Esophagus mucosa (tissue), 1 donor: ENCODE data around the gene KAT6B. TPM values are rescaled to one million over a fixed set of nuclear protein-coding genes. Genes with fewer than 3 reads are reported as not detected.
"Not testable (repeated sequence)": the region's sequence is repeated elsewhere in the genome, so short reads cannot be mapped to it uniquely, and the experiment has no call there.

Experiments
- ATAC-seq: fragments of 200-7000 bp; cut with Tn5 transposase; one replicate; pipeline ENCODE4 v1.9.1; 2020
- total RNA-seq: library from RNA; stranded (reverse); gene quantifications from one replicate; pipeline ENCODE4 v1.2.4, GENCODE V29; 2023
- donor health status: DM: yes; HTN: yes; CAD: no.

The KAT6B gene
- total RNA-seq, 1 donor from 2014 or later = 17.3 TPM

DNA sequence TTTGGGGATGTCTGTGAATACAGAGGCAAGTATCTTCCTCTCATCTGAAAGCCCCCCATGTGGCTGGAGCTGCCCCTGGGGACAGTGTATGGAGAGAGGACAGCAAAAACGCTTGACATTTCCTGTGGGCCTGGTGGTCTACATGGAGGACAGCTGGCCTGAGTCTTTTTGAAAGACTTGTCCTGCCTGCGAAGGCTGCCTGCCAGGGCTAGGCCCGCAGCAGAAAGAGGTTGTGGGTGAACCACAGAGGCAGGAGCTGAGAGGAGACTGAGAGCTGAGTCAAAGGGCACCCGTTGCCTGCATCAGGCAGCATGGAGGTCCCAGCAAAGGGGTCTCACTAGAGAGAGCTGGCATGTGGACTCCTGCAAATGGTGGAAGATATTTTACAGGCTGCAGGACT, 66.4 kb downstream of the KAT6B start:
- ATAC-seq = no peak

DNA sequence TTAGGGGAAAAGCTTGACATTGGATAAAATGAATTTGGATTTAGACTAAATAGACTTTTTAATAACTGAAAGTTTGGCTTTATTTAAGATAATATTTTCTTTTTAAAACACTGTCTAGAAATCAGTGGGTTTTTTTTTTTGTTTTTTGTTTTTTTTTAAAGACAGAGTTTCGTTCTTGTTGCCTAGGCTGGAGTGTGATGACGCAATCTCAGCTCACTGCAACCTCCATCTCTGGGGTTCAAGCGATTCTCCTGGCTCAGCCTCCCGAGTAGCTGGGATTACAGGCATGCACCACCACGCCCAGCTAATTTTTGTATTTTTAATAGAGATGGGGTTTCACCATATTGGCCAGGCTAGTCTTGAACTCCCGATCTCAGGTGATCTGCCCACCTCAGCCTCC, 66.9 kb downstream of the KAT6B start:
- not testable (repeated sequence) for ATAC-seq

DNA sequence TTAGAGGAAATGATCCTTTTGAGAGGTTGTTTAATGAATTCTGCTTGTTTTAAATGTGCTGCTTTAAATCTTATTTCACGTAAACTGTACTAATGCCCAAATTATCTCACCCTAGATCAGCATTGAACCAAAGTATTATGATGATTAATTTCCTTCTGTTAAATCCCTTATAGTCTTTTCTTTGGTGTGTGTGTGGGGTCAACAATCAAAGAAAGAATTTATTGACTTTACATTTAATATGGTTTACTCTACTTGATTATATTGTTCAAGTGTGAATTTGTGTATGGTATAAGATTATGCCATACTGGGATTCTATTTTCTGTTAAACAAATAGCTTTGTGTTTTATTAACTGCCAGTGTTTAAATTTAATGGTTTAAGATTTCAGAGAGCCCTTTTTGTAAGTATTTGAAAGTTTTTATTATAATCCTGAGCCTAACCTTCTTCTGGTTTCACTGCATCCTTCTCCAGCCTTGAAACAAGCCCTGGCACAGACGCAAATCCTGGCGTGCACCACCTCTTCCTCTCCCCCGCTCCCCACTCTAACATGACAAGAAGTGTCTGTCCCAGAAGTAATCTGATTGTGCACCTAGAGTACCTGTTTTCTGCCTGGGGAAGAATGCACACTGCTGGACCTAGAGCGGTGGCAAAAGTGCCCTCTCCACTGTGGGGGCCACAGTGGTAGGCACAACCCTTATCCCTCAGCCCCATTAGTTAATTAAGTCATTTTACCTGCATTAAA, 70.6 kb downstream of the KAT6B start:
- no peak for ATAC-seq

DNA sequence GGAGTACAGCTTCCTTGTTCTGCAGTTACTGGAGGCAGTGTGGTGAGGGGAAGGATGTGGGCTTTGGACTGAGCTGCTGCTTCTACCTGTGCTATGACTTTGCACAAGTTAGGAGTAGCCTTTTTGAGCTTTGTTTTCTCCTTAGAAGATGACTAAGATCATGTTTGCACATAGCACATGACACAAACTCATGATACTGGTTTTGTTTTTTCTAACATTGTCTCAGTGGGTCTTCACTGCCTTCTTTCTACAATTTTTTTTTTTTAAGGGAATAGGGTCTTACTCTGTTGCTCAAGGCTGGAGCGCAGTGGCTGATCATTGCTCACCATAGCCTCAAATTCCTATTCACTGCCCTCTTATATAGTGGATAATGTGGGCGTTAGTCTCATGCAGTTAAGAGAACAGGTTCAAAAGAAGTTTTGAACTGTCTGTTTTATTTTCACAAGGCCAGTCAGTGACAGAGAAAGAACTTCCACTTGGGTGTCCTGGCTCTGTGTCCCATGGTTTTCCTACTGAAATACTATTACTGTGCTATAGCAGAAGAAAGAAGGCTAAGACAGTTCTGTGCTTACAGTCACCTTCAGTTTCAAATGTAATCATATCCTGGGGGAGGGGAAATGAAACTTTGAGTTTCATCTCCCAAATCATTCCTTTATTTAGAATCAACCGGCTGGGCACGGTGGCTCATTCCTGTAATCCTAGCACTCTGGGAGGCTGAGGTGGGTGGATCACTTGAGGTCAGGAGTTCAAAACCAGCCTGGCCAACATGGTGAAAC, 72.0 kb downstream of the KAT6B start:
- ATAC-seq = peak; percentile 91

DNA sequence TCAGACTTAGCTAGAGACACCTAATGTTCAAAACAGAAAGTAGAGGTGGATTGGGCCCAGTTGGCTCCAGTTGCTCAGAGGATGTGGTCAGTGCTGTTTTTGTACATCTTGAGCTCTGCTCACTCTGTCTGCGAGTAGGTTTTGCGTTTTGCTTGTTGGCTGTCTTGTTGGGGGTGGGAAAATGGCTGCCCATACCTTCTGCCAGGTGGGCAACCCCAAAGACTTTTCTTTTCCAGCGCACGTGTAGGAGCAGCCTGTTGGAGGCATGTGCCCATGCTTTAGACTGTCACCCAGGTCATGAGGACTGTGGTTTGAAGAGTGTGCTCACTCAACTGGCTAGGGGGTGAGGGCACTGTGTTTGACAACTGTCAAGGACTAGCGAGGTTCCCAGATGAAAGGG, 73.9 kb downstream of the KAT6B start:
- peak; percentile 23 for ATAC-seq

DNA sequence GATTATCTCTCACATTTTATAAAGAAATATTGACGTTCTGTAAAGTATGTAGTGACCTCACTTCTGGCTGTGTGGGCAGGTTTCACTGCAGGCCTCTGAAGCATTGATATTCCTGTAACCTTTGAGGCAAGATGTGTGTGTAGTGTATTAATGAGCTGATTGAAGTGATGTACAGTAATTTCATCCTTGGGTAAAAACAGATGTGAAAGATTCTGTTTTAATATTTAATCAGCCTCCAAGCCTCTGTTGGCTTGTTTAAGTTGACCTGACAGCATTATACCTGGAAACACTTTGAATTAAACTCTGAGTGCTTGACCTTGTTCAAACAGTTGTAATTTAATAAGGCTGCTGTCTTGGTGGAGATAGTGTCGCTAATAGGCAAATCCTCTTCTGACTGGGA, 74.9 kb downstream of the KAT6B start:
- no peak for ATAC-seq

DNA sequence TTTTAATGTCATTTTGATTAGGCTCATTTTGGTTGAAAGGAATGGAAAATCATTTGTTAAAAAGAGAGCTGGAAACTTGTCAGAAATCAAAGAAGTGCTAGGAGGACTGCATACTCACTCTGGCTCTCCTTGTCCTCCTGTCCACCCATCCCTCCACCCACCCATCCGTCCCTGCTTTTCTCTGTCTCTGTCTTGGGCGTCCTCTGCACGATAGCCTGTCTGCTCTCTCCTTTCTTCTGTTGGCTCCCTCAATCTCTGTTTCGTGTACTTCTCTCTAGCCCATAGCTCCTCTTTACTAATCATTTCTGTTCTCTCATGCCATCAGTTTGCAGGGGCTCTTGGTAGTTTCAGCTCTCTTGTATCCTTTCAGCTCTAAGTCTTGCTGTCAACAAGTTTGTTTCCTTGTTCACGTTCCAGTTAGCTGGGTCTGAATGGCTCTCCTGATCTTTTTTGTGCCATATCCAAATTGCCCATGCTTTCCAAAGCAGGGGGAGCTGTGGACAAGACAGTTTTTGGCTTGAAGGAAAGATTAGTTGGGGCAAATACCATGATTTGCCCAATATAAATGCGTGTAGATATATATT, 75.6 kb downstream of the KAT6B start:
- ATAC-seq = no peak

DNA sequence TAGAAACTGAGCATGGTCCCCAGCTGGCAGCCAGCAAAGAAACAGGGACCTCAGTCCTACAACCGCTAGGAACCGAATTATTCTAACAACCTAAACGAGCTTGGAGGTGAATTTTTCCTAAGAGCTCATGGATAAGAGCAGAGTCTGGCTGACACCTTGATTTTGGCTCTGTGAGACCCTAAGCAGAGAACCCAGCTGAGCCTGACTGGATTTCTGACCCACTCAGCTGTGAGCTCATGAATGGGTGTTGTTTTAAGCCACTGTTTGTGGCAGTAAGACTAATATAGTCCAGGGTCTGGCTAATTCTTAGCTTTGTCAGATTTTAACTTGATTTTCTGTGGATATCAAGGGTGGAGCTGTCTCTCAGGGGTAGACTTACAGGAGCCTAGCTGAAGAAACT, 77.1 kb downstream of the KAT6B start:
- no peak for ATAC-seq

DNA sequence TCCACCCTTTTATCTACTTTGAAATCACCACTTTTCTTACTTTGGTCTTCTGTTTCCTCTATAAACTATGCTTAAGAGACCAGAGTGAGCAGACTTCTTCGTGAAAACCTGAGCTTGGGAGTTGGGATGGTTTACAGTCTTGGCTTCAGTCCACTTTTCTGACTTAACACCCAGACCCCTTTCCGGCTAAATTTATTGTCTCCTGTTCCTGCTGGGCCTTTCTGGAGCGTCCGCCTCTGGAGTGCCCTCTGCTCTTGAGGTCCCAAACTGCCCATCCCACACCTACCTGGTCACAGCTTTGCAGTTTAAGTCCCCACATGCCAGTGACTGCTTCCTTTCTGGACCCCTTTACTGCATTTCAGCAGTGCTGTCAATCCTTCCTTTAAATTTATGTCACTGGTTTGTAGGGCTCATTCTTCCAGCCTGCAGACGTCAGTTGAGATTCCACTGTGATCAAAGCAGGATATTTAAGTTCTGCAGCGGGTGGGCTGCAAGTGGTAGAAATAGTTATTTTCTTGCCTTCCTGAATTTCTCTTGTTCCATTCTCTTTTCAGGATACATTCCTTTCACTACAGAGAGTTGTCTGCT, 80.3 kb downstream of the KAT6B start:
- ATAC-seq = no peak

DNA sequence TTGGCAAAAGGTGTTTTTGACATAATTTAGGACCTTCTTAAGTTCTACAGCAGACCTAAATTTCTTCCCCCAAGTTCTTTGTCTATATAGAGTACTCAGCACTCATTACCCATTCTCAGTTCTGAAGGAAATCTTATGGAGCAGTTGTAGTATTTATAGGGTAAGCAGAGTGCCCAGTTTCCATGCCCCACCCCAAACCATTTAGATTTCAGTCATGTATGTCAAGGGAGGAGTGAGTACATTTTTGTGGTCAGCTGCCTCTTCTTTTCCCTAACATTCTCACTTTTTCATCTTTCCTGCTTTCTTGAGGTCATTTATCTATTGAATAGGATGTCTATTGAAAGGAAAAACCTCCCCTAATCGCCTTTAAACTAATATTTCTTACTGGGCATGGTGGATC, 83.3 kb downstream of the KAT6B start:
- no peak for ATAC-seq

DNA sequence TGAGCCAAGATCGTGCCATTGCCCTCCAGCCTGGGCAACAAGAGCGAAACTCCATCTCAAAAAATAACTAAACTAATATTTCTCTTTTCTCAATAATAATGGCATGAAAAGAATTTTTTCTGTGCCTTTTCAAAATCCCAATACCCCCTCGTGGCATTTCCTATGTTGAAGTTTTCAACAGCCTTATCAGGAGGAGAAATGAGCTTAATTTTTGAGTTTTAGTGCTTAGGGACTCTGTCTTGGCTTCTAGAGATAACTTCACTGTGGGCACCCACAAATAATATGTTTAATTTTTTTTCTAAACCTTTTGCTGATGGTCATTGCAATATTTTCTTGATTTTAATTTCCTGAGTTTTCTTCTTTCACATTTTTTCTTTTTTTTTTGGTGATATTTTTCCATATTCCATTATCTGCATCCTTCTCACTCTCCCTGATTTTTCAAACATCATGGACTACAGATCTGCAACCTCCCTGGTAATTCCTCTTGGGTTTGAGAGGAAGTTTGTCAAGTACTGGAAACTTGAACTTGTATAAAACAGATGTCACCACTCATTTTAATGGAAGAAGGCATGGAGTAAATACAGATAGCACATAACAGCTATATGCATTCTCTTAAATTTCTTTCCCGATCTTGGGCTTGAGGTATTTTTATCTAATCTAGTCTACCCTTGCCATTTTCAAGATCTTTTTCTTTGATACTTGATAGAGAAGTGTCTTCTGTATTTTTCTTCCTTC, 84.0 kb downstream of the KAT6B start:
- ATAC-seq = no peak

DNA sequence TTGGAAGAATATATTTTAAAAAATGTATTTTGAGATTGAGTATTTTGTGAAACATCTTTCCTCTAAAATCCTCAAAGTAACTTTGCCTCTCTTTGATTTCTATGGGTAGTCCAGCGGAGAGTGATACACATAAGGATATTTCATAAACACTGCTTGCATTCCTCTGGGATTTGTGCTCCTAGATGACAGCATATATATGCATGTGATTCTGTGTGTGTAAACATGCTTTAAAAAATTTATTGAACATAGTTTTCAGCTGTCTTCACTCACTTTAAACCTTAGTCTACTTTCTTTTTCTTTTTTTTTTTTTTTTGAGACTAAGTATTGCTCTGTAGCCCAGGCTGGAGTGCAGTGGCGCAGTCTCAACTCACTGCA, 84.6 kb downstream of the KAT6B start:
- ATAC-seq = no peak

DNA sequence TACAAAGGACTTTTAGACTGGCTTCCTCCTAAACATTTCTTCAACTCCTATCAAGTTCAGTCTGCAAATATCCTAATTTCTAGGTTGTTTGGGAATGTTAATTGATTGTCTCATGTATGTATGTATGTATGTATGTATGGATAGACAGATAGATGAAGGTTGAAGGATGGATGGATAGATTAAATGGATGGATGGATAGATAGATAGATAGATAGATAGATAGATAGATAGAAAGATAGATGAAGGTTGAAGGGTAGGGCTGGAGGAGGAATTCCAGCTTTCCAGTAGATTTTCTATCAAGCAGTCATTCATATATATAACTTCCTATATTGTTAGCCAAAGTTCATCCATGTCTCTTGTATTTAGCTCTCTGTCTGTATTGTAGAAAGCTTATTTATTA, 85.8 kb downstream of the KAT6B start:
- no peak for ATAC-seq

DNA sequence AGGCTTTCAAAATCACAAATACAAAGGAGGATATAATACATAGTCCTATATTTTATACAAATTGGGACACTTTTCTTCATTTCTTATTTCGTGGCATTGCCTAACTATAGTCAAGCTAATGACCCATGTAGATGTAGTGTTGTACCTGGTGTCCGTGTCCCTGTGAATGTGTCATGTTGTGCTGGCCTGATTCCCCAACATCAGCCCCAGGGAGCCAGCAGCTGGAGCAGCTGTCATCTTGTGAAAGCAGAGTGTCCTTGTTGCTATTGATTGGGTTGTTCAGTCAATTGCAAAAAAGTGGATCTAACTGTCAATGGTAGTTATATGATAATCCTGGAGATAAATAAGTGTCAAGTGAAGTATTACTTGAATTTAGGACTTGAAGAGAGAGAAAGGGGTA, 86.3 kb downstream of the KAT6B start:
- no peak for ATAC-seq

DNA sequence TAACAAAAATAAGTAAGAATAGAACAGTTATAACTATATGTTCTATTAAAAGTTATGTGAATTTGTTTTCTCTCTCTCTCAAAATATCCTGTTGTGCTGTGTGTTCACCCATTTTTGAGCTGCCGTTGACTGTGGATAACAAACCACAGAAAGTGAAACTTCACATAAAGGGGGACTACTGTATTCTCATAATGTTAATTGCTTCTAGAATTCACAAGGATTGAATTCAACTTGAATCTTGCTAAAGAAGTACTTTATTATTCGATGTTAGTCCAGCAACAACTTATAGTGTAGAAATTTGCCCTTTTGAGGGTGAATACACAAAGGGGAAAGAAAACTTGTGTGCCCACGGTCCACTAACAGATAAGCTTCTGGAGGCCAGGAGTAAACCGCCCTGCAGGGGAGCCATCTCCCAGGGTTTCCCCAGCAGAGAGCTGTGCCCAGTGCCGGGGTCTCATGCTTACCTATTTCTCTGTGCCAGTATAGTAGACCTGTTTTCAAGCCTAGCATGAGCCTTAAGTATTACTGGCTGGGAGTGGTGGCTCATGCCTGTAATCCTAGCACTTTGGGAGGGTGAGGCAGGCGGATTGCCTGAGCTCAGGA, 87.1 kb downstream of the KAT6B start:
- no peak for ATAC-seq

DNA sequence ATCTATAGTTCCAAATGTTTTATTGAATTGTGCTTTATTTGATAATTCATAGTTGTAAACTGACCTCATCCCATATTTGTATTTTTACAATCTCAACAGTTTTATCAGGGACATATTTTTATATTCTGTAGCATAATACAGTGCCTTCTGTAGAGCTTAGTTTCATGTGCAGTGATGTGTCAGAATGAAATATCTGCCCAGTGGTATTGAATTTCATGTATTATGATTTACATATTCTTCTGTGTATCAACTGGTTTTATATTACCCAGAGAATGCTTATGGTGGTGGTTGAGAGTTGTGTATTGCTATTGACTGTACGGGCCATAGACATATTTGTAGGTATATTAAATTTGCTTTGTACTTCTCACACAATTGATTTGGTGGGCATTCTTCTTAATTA, 89.9 kb downstream of the KAT6B start:
- ATAC-seq = no peak

DNA sequence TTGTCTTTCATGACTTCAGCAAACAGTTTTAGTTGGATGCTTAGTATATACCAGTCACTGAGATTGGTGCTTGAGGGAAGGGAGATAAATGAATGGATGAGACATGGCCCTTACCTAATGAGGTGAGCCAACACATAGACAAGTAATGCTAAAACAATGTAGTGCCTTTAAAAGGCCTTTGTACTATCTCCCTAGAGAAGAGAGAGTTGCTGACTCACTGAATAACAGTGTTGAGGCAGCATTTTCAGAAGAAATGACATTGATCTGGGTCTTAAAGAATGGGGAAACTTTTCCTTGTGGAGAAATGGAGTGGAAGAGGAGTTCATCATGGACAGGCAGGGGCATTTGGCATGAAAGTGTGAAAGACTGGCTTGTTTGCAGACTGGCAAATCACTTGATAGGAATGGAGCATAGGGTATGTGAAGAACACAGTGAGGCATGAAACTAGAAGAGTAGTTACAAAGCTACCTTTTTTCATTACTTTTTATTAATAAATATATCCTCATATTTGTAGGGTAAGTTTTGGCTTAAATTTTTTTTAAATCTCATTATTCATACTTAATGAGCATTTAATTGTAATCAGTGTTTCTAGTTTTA, 91.2 kb downstream of the KAT6B start:
- ATAC-seq = peak; percentile 98

DNA sequence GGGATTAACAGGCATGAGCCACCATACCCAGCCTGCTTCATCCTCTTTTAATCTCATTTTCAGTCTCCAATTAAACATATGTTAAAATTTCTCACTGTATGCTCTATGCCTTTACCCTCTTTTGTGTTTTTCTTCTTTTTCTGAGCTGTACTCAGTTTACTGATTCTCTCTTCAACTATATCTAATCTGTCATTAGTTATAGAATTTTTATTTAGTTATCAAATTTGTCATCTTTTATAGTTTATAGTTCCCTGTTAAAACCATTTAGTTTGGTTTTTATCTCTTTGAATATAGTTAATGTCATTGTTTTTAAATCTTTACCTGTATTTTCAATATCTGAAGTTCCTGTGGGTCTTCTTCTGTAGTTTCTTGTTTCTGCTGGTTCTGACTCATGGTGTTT, 93.3 kb downstream of the KAT6B start:
- ATAC-seq = no peak

DNA sequence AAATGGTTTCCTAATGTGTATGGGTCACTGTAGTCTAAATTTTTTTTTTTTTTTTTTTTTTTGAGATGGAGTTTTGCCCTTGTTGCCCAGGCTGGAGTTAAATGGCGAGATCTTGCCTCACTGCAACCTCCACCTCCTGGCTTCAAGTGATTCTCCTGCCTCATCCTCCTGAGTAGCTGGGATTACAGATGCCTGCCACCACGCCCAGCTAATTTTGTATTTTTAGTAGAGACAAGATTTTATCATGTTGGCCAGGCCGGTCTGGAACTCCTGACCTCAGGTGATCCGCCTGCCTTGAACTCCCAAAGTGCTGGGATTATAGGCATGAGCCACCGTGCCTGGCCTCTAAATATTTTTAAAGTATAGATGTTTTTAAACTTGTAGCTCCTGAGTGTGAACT, 94.7 kb downstream of the KAT6B start:
- not testable (repeated sequence) for ATAC-seq

DNA sequence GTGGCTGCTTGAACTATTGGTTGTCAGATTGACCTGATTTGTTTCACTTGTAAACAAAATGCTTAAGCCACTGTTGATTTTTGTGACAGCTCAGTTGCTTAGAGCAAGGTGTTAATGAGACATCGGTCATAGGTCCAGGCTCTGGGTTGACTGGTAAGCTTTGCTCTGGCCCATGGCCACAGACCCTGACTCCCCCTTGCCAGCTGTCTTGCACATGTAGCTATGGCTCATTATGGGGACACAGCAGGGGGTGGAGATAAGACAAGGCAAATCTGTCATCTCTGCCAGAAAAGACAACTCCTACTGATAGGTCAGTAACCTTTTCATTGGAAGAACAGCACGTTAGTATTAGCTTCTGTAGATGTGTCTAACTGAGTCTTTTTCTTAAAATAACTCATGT, 95.3 kb downstream of the KAT6B start:
- ATAC-seq = no peak

DNA sequence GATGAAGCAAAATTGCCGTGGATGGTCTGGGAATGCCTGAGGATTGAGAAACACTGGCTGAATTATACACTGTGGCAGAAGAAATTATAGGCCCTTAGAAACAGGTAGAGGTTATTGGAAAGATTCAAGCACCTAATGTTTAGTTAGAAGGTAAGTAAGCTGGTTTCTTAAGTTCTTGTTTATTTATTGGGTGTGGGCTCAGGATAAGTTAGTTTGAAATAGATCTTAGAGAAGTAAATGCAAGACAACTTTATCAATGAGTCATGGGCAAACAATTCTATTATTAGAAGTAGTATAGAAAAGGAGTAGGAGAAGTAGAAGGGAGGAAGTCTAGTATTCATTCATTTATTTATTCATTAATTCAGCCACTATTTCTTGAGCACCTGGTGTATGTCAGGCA, 96.5 kb downstream of the KAT6B start:
- ATAC-seq = peak; percentile 38

DNA sequence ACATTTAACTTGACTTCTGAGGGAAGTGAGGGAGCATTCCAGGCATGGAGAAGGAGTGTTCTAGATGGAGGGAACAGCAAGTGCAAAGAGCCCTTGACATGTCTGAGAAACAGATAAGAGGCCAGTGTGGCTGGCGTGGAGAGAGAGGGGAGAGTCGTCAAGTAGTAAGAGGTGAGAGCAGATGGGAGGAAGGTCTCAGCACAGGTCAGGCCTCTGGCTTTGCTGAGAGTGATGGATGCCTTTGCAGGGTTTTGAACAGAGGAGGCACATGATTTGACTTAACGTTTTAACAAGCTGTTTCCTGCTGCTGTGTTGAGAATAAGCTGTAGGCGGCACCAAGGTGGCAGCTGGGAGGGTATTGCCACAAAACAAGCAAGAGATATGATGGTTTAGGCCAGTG, 97.2 kb downstream of the KAT6B start:
- ATAC-seq = peak; percentile 22
